ENCODE data around the gene WWOX.
"Not testable (repeated sequence)": the region's sequence is repeated elsewhere in the genome, so short reads cannot be mapped to it uniquely, and the experiment has no call there.

Gene WWOX

DNA sequence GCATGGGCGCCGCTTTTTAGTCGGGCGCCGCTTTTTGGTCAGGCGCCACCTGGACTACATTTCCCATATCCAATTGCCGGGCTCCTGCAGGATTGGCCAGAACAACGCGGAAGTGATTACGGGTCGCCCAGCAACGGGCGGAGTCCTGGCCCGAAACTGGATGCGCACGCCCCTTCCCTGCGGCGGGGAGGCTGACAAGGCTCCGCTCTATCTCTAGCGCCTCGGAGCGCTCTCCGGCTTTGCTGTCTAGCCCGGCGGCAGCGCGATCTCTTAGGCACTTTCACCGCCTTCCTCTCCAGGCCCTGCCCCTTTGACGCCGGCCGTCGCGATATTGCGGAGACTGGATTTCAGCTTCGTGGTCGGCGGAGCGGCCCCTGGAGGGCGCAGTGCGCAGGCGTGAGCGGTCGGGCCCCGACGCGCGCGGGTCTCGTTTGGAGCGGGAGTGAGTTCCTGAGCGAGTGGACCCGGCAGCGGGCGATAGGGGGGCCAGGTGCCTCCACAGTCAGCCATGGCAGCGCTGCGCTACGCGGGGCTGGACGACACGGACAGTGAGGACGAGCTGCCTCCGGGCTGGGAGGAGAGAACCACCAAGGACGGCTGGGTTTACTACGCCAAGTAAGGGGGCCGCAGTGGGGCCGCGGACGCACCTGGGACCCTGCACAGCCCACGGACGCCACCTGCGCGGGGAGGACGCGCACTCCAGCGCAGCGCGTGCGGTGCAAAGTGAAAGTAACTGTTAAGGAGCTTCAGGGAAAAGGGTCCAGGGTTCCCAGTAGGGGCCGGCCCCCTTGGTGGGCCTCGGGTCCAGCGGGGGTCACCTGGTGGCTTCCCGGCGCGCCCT, at the start of gene WWOX:
Gene WWOX (plus strand): TSS at position 384 of the 841 bp plus-strand sequence.
- DNase-seq: no peak

DNA sequence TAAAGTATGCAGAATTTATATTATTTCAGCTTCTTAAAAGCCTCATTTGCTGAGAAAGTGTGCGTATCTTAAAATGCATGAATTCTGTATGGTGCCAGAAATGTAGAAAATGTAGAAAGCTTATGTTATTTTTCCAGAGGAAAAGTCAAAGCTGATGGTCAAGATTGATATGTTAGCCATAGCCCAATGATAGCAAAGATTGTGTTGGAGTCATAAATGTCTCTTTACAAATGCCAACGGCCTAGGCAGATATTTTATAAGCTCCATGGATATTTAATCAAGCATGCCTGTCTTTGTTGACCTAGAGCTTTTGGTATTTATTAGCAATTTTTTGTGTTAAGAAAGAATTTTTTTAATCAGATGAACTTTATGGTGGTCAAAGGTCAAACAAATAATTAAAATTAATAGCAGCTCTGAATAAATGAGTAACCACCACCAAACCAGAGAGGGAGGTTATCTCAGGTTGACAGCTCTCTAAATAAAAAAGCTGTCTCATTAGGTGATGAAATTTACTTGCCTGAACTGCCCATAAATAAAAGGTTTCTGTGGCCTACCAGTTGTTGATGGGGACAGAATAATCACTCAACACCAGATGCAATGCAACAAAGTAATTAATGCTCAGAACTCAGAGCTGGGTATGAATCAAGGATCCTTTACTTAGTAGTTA, 48.6 kb upstream of the WWOX start:
- DNase-seq: no peak

- DNase-seq: no peak
Measured at GRCh38 chr16:78057803-78058564, 41.5 kb upstream of the WWOX start.

DNA sequence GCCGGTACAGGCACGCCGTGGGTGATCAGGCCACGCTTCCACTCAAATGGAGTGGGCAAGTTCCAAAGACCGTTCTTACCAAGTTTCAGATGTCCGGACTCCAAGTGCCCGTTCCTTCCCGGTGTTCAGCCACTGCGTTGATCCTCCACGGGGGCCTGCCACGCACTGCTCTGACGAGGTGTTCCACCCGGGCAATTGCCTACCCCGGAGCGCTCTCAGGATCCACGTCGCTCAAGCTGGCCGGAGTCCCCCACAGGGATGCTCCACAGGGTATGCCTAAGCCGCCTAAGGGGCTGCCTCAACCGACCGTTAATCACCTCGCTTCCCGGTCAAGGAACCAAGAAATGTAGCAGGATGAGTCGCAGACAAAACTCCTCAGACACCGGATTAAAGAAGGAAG, 39.6 kb upstream of the WWOX start:
- not testable (repeated sequence) for DNase-seq

DNA sequence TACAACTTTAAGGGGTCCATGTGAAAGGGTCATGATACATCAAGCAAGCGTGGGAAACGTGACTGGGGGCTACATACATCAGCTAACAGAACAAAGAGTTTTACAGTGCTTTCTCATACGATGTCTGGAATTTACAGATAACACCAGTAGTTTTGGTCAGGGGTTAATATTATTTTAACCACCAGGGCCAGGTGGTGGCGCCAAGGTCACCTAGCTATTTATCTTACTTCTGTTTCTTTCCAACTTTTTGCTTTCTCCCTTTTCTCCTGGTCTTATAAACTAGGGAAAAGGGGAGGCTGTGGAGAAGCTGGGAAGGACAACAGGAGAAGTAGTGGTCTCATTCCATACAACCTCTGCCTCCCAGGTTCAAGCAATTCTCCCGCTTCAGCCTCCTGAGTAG, 39.2 kb upstream of the WWOX start:
- DNase-seq: no peak

- DNase-seq: no peak
Measured at GRCh38 chr16:78060809-78061208, 38.6 kb upstream of the WWOX start.

GRCh38 chr16:78065319-78065718, 34.1 kb upstream of the WWOX start:
- DNase-seq: no peak

- no peak for DNase-seq
Measured at GRCh38 chr16:78069913-78070312, 29.5 kb upstream of the WWOX start.

DNA sequence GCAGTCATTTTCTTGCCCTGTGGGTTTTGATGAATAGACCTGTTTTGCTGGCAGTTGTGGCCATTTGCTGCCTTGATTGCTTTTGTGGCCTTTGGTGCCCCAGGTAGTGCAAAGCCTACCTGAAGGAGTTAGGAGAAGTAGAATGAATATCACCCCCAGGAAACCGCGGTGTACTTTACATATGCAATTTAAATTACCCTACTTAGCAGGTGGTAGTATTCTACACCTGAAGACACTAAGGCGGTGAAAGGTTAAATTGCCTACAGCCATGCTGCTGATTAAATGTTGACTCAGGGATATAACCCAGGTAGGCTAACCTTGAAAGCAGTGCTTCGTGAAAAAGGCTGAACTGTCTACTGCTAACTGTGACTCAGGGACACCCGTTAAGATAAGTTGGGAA, 27.2 kb upstream of the WWOX start:
- DNase-seq: no peak

- DNase-seq: no peak
Measured at GRCh38 chr16:78075800-78076199, 23.7 kb upstream of the WWOX start.

- no peak for DNase-seq
Measured at GRCh38 chr16:78081341-78081740, 18.1 kb upstream of the WWOX start.

DNA sequence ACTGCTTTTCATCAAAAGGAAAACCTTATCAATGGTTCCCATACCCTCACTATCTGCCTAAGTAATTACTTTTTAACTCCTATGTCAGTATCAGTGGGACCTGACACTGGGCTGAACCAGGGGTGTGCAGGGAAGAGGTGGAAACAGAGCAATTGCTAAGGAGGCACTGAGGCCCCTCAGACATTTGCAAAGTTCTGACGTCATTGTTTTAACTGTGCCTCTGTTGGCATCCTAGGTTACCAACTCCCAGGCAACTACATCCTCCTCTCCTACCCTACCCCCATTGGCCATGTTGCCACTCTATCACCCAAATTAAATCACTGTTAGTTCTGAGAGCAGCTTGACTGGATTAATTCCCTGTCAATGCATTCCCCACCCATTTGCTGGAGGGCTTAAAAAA, 8.0 kb upstream of the WWOX start:
- no peak for DNase-seq

- DNase-seq: no peak
Measured at GRCh38 chr16:78092758-78093157, 6.7 kb upstream of the WWOX start.

DNA sequence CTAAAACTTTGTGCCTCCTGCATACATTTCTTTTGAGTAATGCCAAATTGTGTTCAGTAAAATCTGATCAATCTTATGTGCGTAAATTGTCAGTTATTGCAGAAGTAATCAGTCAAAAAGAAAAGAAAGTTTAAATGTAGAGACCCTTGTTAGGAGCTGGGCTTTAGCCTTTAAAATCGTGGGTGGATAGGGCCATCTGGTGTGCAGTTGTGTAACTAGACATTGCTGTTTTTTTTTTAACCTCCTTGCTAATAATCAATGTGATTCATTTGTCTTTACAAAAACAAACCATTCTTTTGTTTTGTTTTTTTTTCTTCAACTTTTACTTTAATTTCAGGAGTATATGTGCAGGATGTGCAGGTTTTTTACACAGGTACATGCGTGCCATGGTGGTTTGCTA, 5.3 kb upstream of the WWOX start:
- no peak for DNase-seq

GRCh38 chr16:78094998-78095397, 4.5 kb upstream of the WWOX start:
- no peak for DNase-seq

DNA sequence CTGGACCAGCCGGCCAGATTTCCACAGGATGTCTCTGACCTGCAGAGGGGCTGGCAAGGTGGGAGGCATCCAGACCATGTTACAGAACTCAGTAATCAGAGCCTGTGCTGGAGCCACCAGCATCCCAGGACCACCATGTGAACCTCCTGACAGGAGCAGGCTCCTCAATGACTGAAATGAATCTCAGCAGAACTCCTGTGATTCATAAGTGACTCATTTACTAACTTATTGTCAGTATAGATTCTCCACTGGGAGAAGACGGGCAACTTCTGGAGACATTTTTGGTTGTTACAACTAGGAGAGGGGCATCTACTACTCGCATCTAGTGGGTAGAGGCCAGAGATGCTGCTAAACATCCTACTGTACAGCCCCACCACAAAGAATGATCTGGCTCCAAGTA, 3.1 kb upstream of the WWOX start:
- DNase-seq: no peak

DNA sequence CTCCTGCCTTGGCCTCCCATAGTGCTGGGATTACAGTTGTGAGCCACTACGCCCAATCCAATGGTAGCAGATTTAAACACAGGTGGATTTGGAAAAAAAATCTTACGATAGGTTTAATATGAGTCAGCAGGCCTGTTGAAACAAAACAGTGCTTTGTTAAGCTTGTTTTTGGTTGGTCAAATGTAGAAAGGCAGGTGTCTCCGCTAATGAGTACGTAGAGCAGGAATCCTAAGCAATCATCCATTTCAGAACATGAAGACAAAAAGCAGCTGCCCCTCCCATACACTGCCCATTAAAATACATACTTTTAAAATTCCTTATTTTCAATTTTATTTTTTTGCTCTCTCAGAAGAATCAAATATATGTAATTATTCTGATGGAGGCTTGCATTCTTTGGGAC, 1.9 kb upstream of the WWOX start:
- DNase-seq: no peak

DNA sequence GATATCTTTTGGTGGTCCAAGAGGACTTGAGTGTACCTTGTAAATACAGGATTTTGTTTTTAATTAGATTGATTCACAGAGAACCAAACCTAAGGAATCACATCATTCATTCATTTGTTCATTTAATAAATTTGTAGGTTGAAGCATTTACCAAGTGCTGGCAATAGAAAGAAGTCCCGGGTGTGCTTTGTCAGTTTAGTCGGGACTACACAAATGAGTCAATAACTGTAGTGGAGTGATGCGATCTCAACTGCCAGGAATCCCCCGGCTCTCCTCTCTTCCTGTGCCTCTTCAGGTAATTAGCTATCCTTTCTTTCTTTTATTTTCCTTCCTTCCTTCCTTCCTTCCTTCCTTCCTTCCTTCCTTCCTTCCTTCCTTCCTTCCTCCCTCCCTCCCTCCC, 1.4 kb upstream of the WWOX start:
- DNase-seq: no peak

DNA sequence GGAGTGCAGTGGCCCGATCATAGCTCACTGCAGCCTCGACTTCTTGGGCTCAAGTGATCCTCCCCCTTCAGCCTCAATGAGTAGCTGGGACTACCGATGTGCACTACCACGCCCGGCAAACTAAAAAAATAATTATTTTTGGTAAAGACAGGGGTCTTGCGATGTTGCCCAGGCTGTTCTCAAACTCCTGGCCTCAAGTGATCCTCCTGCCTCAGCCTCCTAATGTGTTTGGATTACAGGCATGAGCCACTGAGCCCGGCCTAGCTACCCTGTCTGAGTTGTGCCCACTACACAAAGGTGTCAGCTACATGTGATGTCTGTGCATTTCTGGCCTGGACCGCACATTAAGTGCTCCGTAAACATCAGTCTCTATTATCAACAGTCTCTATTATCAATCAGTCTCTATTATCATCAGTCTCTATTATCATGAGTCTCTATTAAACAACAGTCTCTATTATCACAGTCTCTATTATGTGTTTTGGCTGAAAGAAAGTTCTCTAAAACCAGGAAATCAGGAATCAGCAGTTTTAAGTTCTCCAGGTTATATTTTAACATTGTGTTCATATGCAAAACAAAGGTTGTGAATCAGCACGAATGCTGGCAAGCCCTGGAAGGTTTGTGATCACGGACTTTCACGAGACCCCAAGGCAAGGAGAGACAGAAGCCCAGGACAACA, 721 bp upstream of the WWOX start:
- no peak for DNase-seq

DNA sequence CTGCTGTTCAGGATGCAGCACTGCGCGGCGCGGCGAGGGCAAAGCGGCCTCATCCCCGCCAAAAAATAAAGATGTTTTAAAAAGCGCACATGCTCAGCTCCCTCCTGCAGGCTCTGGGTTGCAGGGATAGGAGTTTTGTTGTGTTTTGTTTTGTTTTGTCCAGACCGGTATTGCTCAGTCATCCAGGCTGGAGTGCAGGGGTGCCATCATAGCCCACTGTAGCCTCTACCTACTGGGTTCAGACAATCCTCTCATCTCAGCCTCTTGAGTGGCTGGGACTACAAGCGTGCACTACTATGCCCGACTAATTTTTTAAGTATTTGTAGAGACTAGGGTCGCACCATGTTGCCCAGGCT, 636 bp downstream of the WWOX start:
- DNase-seq: no peak

DNA sequence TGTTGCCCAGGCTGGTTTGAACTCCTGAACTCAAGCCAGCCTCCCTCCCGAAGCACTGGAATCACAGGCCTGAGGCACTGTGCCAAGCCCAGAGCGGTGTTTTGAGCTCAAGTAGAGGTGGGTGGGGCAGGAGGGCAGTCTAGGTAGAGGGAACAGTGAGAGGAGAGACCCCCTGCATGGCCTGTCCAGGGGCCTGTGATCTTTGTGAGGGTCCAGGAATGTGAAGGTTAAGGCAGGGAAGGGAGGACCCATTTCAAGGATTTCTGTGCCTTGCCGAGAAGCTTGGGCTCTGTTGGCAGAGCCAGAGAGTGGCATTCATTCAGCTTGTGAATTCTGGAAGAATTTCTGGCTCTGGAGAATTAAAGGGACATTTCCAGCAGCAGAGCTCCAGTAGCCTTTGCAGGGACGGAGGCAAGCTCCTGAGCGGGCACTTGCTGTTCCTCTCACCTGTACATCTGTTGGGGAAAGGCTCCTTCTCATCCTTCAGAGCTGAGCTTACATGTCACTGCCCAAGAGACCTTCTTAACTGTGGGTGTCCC, 2.7 kb downstream of the WWOX start:
- DNase-seq: no peak

- DNase-seq: no peak
Measured at GRCh38 chr16:78102865-78103264, 3.4 kb downstream of the WWOX start.

GRCh38 chr16:78105517-78105916, 6.1 kb downstream of the WWOX start:
- no peak for DNase-seq
